T-helper 2 cell treated with Interferon-gamma antibody and Interleukin-4, amounts not matched to agents 5 μg/mL and 100 μg/mL, for 36 hours (primary cell): Measurements from ENCODE around the gene REG4.

ENCODE experiments used
- DNase-seq: peaks from one replicate; pipeline ENCODE4 v3.0.0; 2021; ENCODE audit warnings: low spot score
- H3K27ac Mint-ChIP-seq: one replicate; pipeline ENCODE4 v1.8.0; 2021; ENCODE audit warnings: mild to moderate bottlenecking, mixed read lengths
- H3K27me3 Mint-ChIP-seq: one replicate; pipeline ENCODE4 v1.8.0; 2021; ENCODE audit warnings: low read depth, mixed read lengths
- H3K36me3 Mint-ChIP-seq: one replicate; pipeline ENCODE4 v1.8.0; 2021; ENCODE audit warnings: low read depth, mixed read lengths
- H3K4me1 Mint-ChIP-seq: one replicate; pipeline ENCODE4 v1.8.0; 2021; ENCODE audit warnings: low read depth, mixed read lengths
- H3K4me3 Mint-ChIP-seq: one replicate; pipeline ENCODE4 v1.8.0; 2022; ENCODE audit warnings: mild to moderate bottlenecking, moderate library complexity, mixed read lengths
- H3K9me3 Mint-ChIP-seq: one replicate; pipeline ENCODE4 v1.8.0; 2021; ENCODE audit warnings: mixed read lengths

Gene REG4

GRCh38 chr1:119822406-119822805 lies 11.1 kb upstream of the REG4 start:
- Mint-ChIP-seq H3K27me3 (peaks cover 38% of the 10 kb centered on the region), H3K4me1 (no peaks in the 10 kb centered on the region), H3K36me3 (no peaks in the 10 kb centered on the region), H3K9me3 (no peaks in the 10 kb centered on the region), H3K27ac (no peak overlapping the region), H3K4me3 (no peak overlapping the region)
- DNase-seq = no peak

GRCh38 chr1:119818181-119818580 lies 6.9 kb upstream of the REG4 start:
- H3K9me3 Mint-ChIP-seq = no peaks in the 10 kb centered on the region
- peaks cover 39% of the 10 kb centered on the region for H3K27me3 Mint-ChIP-seq
- DNase-seq = no peak
- H3K27ac Mint-ChIP-seq = no peak overlapping the region
- H3K36me3 Mint-ChIP-seq = no peaks in the 10 kb centered on the region
- no peak overlapping the region for H3K4me3 Mint-ChIP-seq
- peaks cover 2% of the 10 kb centered on the region for H3K4me1 Mint-ChIP-seq

- H3K4me1 Mint-ChIP-seq = peaks cover 2% of the 10 kb centered on the region
- no peaks in the 10 kb centered on the region for H3K9me3 Mint-ChIP-seq
- peaks cover 33% of the 10 kb centered on the region for H3K27me3 Mint-ChIP-seq
- DNase-seq = no peak
- no peak overlapping the region for H3K27ac Mint-ChIP-seq
- no peaks in the 10 kb centered on the region for H3K36me3 Mint-ChIP-seq
- H3K4me3 Mint-ChIP-seq = no peak overlapping the region
Measured at GRCh38 chr1:119816407-119816806, 5.1 kb upstream of the REG4 start.

GRCh38 chr1:119815928-119816327 lies 4.7 kb upstream of the REG4 start:
- no peaks in the 10 kb centered on the region for H3K36me3 Mint-ChIP-seq
- peaks cover 2% of the 10 kb centered on the region for H3K4me1 Mint-ChIP-seq
- no peaks in the 10 kb centered on the region for H3K9me3 Mint-ChIP-seq
- no peak overlapping the region for H3K27ac Mint-ChIP-seq
- H3K4me3 Mint-ChIP-seq = no peak overlapping the region
- DNase-seq = no peak
- H3K27me3 Mint-ChIP-seq = peaks cover 28% of the 10 kb centered on the region

- H3K4me3 Mint-ChIP-seq = no peak overlapping the region
- peaks cover 2% of the 10 kb centered on the region for H3K4me1 Mint-ChIP-seq
- no peaks in the 10 kb centered on the region for H3K9me3 Mint-ChIP-seq
- no peaks in the 10 kb centered on the region for H3K36me3 Mint-ChIP-seq
- no peak for DNase-seq
- H3K27me3 Mint-ChIP-seq = peaks cover 27% of the 10 kb centered on the region
- H3K27ac Mint-ChIP-seq = no peak overlapping the region
Measured at GRCh38 chr1:119815361-119815760, 4.1 kb upstream of the REG4 start.

GRCh38 chr1:119814288-119814687 lies 3.0 kb upstream of the REG4 start:
- no peaks in the 10 kb centered on the region for H3K9me3 Mint-ChIP-seq
- no peak overlapping the region for H3K4me3 Mint-ChIP-seq
- H3K4me1 Mint-ChIP-seq = peaks cover 3% of the 10 kb centered on the region
- H3K36me3 Mint-ChIP-seq = no peaks in the 10 kb centered on the region
- H3K27ac Mint-ChIP-seq = no peak overlapping the region
- peaks cover 21% of the 10 kb centered on the region for H3K27me3 Mint-ChIP-seq
- no peak for DNase-seq

- Mint-ChIP-seq H3K27ac (no peak overlapping the region), H3K9me3 (no peaks in the 10 kb centered on the region), H3K36me3 (no peaks in the 10 kb centered on the region), H3K27me3 (peaks cover 30% of the 10 kb centered on the region), H3K4me3 (no peak overlapping the region), H3K4me1 (peaks cover 7% of the 10 kb centered on the region)
- no peak for DNase-seq
Measured at GRCh38 chr1:119811985-119812557, 811 bp upstream of the REG4 start.

GRCh38 chr1:119808972-119809550 lies 2.2 kb downstream of the REG4 start:
- H3K9me3 Mint-ChIP-seq = no peaks in the 10 kb centered on the region
- no peak overlapping the region for H3K4me3 Mint-ChIP-seq
- no peaks in the 10 kb centered on the region for H3K36me3 Mint-ChIP-seq
- peaks cover 37% of the 10 kb centered on the region for H3K27me3 Mint-ChIP-seq
- H3K4me1 Mint-ChIP-seq = peaks cover 5% of the 10 kb centered on the region
- DNase-seq = peak; percentile 52
- H3K27ac Mint-ChIP-seq = no peak overlapping the region

- Mint-ChIP-seq H3K4me3 (no peak overlapping the region), H3K9me3 (no peaks in the 10 kb centered on the region), H3K4me1 (peaks cover 5% of the 10 kb centered on the region), H3K36me3 (no peaks in the 10 kb centered on the region), H3K27me3 (peaks cover 39% of the 10 kb centered on the region), H3K27ac (no peak overlapping the region)
- no peak for DNase-seq
Measured at GRCh38 chr1:119808491-119808890, 2.8 kb downstream of the REG4 start.

- Mint-ChIP-seq H3K27ac (no peak overlapping the region), H3K4me3 (no peak overlapping the region), H3K36me3 (no peaks in the 10 kb centered on the region), H3K4me1 (peaks cover 5% of the 10 kb centered on the region), H3K9me3 (no peaks in the 10 kb centered on the region), H3K27me3 (peaks cover 40% of the 10 kb centered on the region)
- no peak for DNase-seq
Measured at GRCh38 chr1:119806489-119806888, 4.8 kb downstream of the REG4 start.

GRCh38 chr1:119805746-119806145 lies 5.5 kb downstream of the REG4 start:
- no peak for DNase-seq
- Mint-ChIP-seq H3K9me3 (no peaks in the 10 kb centered on the region), H3K36me3 (no peaks in the 10 kb centered on the region), H3K4me1 (peaks cover 5% of the 10 kb centered on the region), H3K4me3 (no peak overlapping the region), H3K27me3 (peaks cover 40% of the 10 kb centered on the region), H3K27ac (no peak overlapping the region)

GRCh38 chr1:119805247-119805646 lies 6.0 kb downstream of the REG4 start:
- Mint-ChIP-seq H3K4me3 (no peak overlapping the region), H3K27me3 (peaks cover 40% of the 10 kb centered on the region), H3K4me1 (peaks cover 5% of the 10 kb centered on the region), H3K27ac (no peak overlapping the region), H3K9me3 (no peaks in the 10 kb centered on the region), H3K36me3 (no peaks in the 10 kb centered on the region)
- DNase-seq = no peak

GRCh38 chr1:119799599-119800177 lies 11.6 kb downstream of the REG4 start:
- Mint-ChIP-seq H3K27me3 (peaks cover 7% of the 10 kb centered on the region), H3K9me3 (no peaks in the 10 kb centered on the region), H3K4me1 (no peaks in the 10 kb centered on the region), H3K4me3 (no peak overlapping the region), H3K36me3 (no peaks in the 10 kb centered on the region), H3K27ac (no peak overlapping the region)
- no peak for DNase-seq

- no peak overlapping the region for H3K4me3 Mint-ChIP-seq
- H3K27me3 Mint-ChIP-seq = peaks cover 3% of the 10 kb centered on the region
- H3K36me3 Mint-ChIP-seq = no peaks in the 10 kb centered on the region
- H3K9me3 Mint-ChIP-seq = no peaks in the 10 kb centered on the region
- no peak for DNase-seq
- H3K27ac Mint-ChIP-seq = no peak overlapping the region
- H3K4me1 Mint-ChIP-seq = no peaks in the 10 kb centered on the region
Measured at GRCh38 chr1:119799003-119799402, 12.3 kb downstream of the REG4 start.

GRCh38 chr1:119797606-119798005 lies 13.7 kb downstream of the REG4 start:
- Mint-ChIP-seq H3K27ac (no peak overlapping the region), H3K27me3 (no peaks in the 10 kb centered on the region), H3K9me3 (no peaks in the 10 kb centered on the region), H3K4me3 (no peak overlapping the region), H3K4me1 (no peaks in the 10 kb centered on the region), H3K36me3 (no peaks in the 10 kb centered on the region)
- DNase-seq = no peak
